ENCODE measurements around the gene BEGAIN. TPM values are rescaled to one million over a fixed set of nuclear protein-coding genes. Genes with fewer than 3 reads are reported as not detected.

BEGAIN gene
- total and polyA plus RNA-seq, 7 donors: 0.08 to 1.0 (median 0.48) TPM; not detected in 1

- H3K4me3 ChIP-seq: no peak overlapping the region
- intact Hi-C loops (cut with DNase I): no loop called here
- WGBS, 3 donors: 76 to 84% (median 78%) methylated on average over 13 of the region's 13 CpGs
- H3K36me3 ChIP-seq (ENCODE audit: insufficient read depth in 1 of 2, low read depth in 1 of 2): peaks cover 0 to 6% of the 10 kb centered on the region in 2 donors
- TF ChIP-seq CTCF (IDR thresholded peaks at IDR 0.05): no peak
- H3K4me1 ChIP-seq: no peaks in the 10 kb centered on the region
- H3K9me3 ChIP-seq: no peaks in the 10 kb centered on the region
- H3K27me3 ChIP-seq (ENCODE audit: insufficient read depth in 3 of 3, low read length in 2 of 3): no peaks in the 10 kb centered on the region
- DNase-seq (peak in 1 of 2 donors; percentile 42), ATAC-seq (no peak)
- H3K27ac ChIP-seq: no peak overlapping the region
These were observed 52.5 kb downstream of the BEGAIN start for GRCh38 chr14:100534528-100535286.

GRCh38 chr14:100533656-100534485, 53.3 kb downstream of the BEGAIN start:
- H3K9me3 ChIP-seq: no peaks in the 10 kb centered on the region
- intact Hi-C loops (cut with DNase I): no loop called here
- H3K4me1 ChIP-seq: no peaks in the 10 kb centered on the region
- no peak overlapping the region for H3K4me3 ChIP-seq
- DNase-seq (peak; percentile 9 to 48), ATAC-seq (no peak)
- no peak for TF ChIP-seq CTCF (IDR thresholded peaks at IDR 0.05)
- H3K27me3 ChIP-seq (ENCODE audit: insufficient read depth in 3 of 3, low read length in 2 of 3): no peaks in the 10 kb centered on the region
- 66 to 70% (median 69%) methylated on average over 17 of the region's 17 CpGs for WGBS, 3 donors
- no peak overlapping the region for H3K27ac ChIP-seq
- peaks cover 0 to 13% of the 10 kb centered on the region in 2 donors for H3K36me3 ChIP-seq (ENCODE audit: insufficient read depth in 1 of 2, low read depth in 1 of 2)

GRCh38 chr14:100532906-100533655, 54.1 kb downstream of the BEGAIN start:
- no peaks in the 10 kb centered on the region for H3K4me1 ChIP-seq
- ATAC-seq (no peak), DNase-seq (peak; percentile 27 to 53)
- H3K4me3 ChIP-seq: no peak overlapping the region
- no peaks in the 10 kb centered on the region for H3K27me3 ChIP-seq (ENCODE audit: insufficient read depth in 3 of 3, low read length in 2 of 3)
- peaks cover 0 to 13% of the 10 kb centered on the region in 2 donors for H3K36me3 ChIP-seq (ENCODE audit: insufficient read depth in 1 of 2, low read depth in 1 of 2)
- TF ChIP-seq CTCF (IDR thresholded peaks at IDR 0.05): no peak
- no peaks in the 10 kb centered on the region for H3K9me3 ChIP-seq
- WGBS, 3 donors: 61 to 71% (median 66%) methylated on average over 11 of the region's 11 CpGs
- no peak overlapping the region for H3K27ac ChIP-seq
- intact Hi-C loops (cut with DNase I): no loop called here

GRCh38 chr14:100532154-100532861, 54.9 kb downstream of the BEGAIN start:
- intact Hi-C loops (cut with DNase I): no loop called here
- Histone ChIP-seq H3K27me3 (ENCODE audit: insufficient read depth in 3 of 3, low read length in 2 of 3) (no peaks in the 10 kb centered on the region), H3K9me3 (no peaks in the 10 kb centered on the region), H3K27ac (no peak overlapping the region), H3K4me3 (no peak overlapping the region), H3K36me3 (ENCODE audit: insufficient read depth in 1 of 2, low read depth in 1 of 2) (peaks cover 0 to 13% of the 10 kb centered on the region in 2 donors), H3K4me1 (no peaks in the 10 kb centered on the region)
- DNase-seq: peak in 1 of 2 donors; percentile 5
- WGBS, 3 donors: 83 to 89% (median 83%) methylated on average over 12 of the region's 12 CpGs
- TF ChIP-seq CTCF (IDR thresholded peaks at IDR 0.05): no peak
- no peak for ATAC-seq

Data from psoas muscle (tissue), 8 donors.